Bronchial epithelial cell (primary cell): Measurements from ENCODE around the gene SLC39A11. TPM values are rescaled to one million over a fixed set of nuclear protein-coding genes. Genes with fewer than 3 reads are reported as not detected.
A peak's percentile ranks its signal among the peaks of the same experiment; 100 is the strongest.

Experiments used
- DNase-seq: peaks from one replicate; pipeline ENCODE4 v3.0.0-alpha.2; 2010; ENCODE audit warnings: low read depth
- FAIRE-seq: peaks from 2 replicates; lab custom pipeline; 2011; peaks lifted over from hg19 to GRCh38; lab: Jason Lieb, UNC
- H3K27me3 ChIP-seq: 2 replicates; pipeline ENCODE4 v1.5.1; 2011; ENCODE audit warnings: low read length; ENCODE audit not compliant: control insufficient read depth, insufficient read depth
- H3K36me3 ChIP-seq: 2 replicates; pipeline ENCODE4 v1.5.1; 2011; ENCODE audit warnings: low read length; ENCODE audit not compliant: control insufficient read depth, insufficient read depth
- H3K4me3 ChIP-seq: 2 replicates; pipeline ENCODE4 v1.5.1; 2011; ENCODE audit warnings: mild to moderate bottlenecking, low read depth, low read length, control low read depth
- total RNA-seq: library from RNA; depleted of rRNA; stranded (reverse); fragments of >200 nt; gene quantifications from 2 replicates; pipeline ENCODE4 v1.2.1, GENCODE V29; 2014
- TF ChIP-seq, protein P1 (sequence below): IDR thresholded peaks from 2 replicates; pipeline ENCODE4 v1.5.1; 2011; ENCODE audit warnings: mild to moderate bottlenecking, moderate library complexity, low read length, control low read depth, inconsistent platforms; ENCODE audit not compliant: insufficient read depth, severe bottlenecking

SLC39A11 gene
- total RNA-seq, 1 donor from 2014 or later: 23.4 TPM

DNA sequence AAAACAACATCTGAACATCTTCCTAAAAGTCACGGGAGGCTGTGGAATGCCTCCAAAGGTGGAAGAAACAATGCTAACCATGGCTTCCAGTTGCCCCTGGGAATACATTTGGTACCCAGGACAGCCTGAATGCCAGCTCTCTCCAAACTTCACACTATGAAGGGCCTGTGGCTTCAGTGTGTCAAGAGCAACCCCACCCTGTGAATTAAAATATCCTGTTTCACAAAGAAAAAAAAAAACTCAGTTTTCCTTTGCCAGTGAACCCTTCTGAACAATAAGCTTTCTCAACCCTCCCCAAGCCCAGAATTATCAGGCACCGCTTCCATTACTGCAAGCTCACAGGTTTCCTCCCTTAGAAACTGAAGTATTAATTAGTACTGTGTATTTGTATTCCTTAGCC is 69.8 kb downstream of the SLC39A11 start:
- Histone ChIP-seq H3K4me3 (no peak overlapping the region), H3K27me3 (no peaks in the 10 kb centered on the region), H3K36me3 (no peaks in the 10 kb centered on the region)
- TF ChIP-seq, protein P1, sequence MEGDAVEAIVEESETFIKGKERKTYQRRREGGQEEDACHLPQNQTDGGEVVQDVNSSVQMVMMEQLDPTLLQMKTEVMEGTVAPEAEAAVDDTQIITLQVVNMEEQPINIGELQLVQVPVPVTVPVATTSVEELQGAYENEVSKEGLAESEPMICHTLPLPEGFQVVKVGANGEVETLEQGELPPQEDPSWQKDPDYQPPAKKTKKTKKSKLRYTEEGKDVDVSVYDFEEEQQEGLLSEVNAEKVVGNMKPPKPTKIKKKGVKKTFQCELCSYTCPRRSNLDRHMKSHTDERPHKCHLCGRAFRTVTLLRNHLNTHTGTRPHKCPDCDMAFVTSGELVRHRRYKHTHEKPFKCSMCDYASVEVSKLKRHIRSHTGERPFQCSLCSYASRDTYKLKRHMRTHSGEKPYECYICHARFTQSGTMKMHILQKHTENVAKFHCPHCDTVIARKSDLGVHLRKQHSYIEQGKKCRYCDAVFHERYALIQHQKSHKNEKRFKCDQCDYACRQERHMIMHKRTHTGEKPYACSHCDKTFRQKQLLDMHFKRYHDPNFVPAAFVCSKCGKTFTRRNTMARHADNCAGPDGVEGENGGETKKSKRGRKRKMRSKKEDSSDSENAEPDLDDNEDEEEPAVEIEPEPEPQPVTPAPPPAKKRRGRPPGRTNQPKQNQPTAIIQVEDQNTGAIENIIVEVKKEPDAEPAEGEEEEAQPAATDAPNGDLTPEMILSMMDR: no peak
- no peak for FAIRE-seq
- no peak for DNase-seq

GRCh38 chr17:73021771-73022170 is 70.7 kb downstream of the SLC39A11 start:
- H3K27me3 ChIP-seq: no peaks in the 10 kb centered on the region
- H3K4me3 ChIP-seq: no peak overlapping the region
- TF ChIP-seq, protein P1: no peak
- FAIRE-seq (no peak), DNase-seq (no peak)
- no peaks in the 10 kb centered on the region for H3K36me3 ChIP-seq

GRCh38 chr17:73020110-73020509 is 72.4 kb downstream of the SLC39A11 start:
- TF ChIP-seq, protein P1: no peak
- Histone ChIP-seq H3K4me3 (no peak overlapping the region), H3K36me3 (no peaks in the 10 kb centered on the region), H3K27me3 (no peaks in the 10 kb centered on the region)
- DNase-seq (no peak), FAIRE-seq (no peak)

GRCh38 chr17:73018599-73018998 is 73.9 kb downstream of the SLC39A11 start:
- DNase-seq (no peak), FAIRE-seq (no peak)
- H3K27me3 ChIP-seq: no peaks in the 10 kb centered on the region
- H3K4me3 ChIP-seq: no peak overlapping the region
- no peaks in the 10 kb centered on the region for H3K36me3 ChIP-seq
- TF ChIP-seq, protein P1: no peak

DNA sequence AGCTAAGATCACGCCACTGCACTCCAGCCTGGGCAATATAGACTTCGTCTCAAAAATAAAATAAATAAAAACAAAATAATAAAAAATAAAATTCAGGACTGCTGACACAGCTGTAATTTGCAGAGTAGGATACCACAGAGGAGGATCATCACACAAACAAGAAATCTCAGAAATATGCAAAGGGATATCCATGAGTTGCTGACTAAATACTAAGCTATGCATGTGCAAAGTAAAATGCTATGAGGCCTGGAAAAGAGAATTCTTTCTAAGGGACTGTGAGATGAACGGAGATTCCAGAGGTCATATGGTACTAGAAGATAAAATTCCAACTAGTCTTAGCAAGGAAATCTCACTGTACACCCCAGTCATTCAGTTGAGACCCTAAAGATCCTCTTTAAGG is 74.8 kb downstream of the SLC39A11 start:
- TF ChIP-seq, protein P1: no peak
- DNase-seq: peak; percentile 9
- Histone ChIP-seq H3K36me3 (no peaks in the 10 kb centered on the region), H3K27me3 (no peaks in the 10 kb centered on the region), H3K4me3 (no peak overlapping the region)
- FAIRE-seq: no peak

GRCh38 chr17:73015722-73016276 is 76.7 kb downstream of the SLC39A11 start:
- TF ChIP-seq, protein P1: no peak
- no peak for FAIRE-seq
- no peak for DNase-seq
- H3K4me3 ChIP-seq: no peak overlapping the region
- H3K36me3 ChIP-seq: no peaks in the 10 kb centered on the region
- H3K27me3 ChIP-seq: no peaks in the 10 kb centered on the region
